H1 (cell line): ENCODE data around the gene ZBTB46. TPM values are rescaled to one million over a fixed set of nuclear protein-coding genes. Genes with fewer than 3 reads are reported as not detected.

Experiments
- GABPA ChIP-seq: IDR thresholded peaks from 2 replicates; pipeline ENCODE4 v1.6.1; 2011; ENCODE audit warnings: mild to moderate bottlenecking, low read length, moderate library complexity, borderline replicate concordance; ENCODE audit not compliant: insufficient read depth
- polyA plus RNA-seq, 7 experiments: library from polyadenylated mRNA; depleted of rRNA in 3 of 7; stranded (reverse) in 5 of 7; unstranded in 2 of 7; fragments of >200 nt in 5 of 7; fragments of 200-250 nt in 2 of 7; gene quantifications; 1 replicate in 5 of 7; 2 replicates in 1 of 7; 4 replicates in 1 of 7; pipeline versions ENCODE4 v1.2.1 to v1.2.3, GENCODE V29; 2011 to 2013; ENCODE audit warnings: missing spikeins in 2 of 7, mixed read lengths in 2 of 7
- total RNA-seq: library from RNA; stranded (reverse); fragmentation: NEBNext Ultra II Directional; extraction: Animal tissue kit (Norgen Biotek cat#: 25700); gene quantifications from 2 replicates; pipeline ENCODE4 v1.2.1, GENCODE V29; 2021

ZBTB46 gene
- total and polyA plus RNA-seq, 2 of the 8 experiments (the other 6 are each of a cell fraction or from before 2014, with no cell fraction given), result 6.4 to 22.4 TPM

- TF ChIP-seq GABPA, result no peak
- TF ChIP-seq, all 59 proteins: peak for 0
Observed at GRCh38 chr20:63809856-63810255, 21.2 kb downstream of the ZBTB46 start (continued).
